ENCODE data around the gene GADD45A.

DNA sequence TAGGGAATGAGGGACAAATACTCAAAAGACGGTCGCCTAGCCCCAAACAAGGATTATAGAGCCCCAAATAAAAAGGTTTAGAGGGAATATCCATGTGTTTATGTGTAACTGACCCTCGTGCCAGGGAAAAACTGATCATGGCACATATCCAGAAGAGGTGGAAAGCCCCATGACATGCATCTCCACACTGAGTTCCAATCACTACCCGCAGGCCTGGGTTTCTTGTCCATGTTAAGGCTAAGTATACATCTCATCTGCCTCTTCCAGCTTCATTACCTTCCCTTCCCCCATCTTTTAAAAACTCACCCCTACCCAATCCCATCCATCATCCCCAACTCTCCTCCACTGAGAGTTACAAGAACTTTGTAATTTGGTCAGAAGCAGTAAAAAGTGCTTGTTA lies 15.2 kb downstream of the GADD45A start:
- TF ChIP-seq CTCF (IDR thresholded peaks at IDR 0.05) (no peak), RELA (CRISPR knock-in tag; IDR thresholded peaks at IDR 0.05; ENCODE audit: borderline replicate concordance) (no peak)

Measured in WTC11 (cell line).